T follicular helper cell (primary cell): Measurements from ENCODE around the gene OAS3.
"Not testable (repeated sequence)": the region's sequence is repeated elsewhere in the genome, so short reads cannot be mapped to it uniquely, and the experiment has no call there.

Source experiments
- DNase-seq: peaks from one replicate; pipeline ENCODE4 v3.0.0-alpha.2; 2020; ENCODE audit warnings: low read depth

Gene OAS3

DNA sequence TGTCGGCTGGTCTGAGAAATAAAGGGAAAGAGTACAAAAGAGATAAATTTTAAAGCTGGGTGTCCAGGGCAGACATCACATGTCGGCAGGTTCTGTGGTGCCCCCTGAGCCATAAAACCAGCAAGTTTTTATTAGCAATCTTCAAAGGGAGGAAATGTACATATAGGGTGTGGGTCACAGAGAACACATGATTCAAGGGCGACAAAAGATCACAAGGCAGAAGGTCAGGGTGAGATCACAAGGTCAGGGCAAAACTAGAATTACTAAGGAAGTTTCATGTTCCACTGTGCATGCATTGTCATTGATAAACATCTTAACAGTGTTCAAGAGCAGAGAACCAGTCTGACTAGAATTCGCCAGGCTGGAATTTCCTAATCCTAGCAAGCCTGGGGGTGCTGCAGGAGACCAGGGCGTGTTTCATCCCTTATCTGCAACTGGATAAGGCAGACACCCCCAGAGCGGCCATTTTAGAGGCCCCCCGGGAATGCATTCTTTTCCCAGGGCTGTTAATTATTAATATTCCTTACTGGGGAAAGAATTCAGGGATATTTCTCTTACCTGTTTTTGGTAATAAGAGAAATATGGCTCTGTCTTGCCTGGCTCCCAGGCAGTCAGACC lies 11.7 kb upstream of the OAS3 start:
- not testable (repeated sequence) for DNase-seq

DNA sequence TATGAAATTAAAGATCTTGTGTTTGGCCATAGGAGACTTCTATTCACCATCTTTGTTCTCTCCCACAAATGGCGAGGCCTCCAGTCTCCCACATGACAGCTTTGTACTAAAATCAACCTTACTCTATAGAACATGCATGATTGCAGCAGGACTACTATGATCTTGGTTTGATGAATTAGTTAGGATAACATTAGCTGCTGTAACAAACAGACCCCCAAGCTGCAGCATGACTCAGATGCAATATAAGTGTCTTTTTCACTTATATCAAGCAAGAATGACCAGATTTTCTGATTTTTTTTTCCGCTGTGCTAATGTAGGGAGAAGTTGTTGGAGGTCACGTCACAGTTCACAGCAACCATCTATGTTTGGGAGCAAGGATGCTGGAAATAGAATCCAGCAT lies 10.8 kb upstream of the OAS3 start:
- no peak for DNase-seq

DNA sequence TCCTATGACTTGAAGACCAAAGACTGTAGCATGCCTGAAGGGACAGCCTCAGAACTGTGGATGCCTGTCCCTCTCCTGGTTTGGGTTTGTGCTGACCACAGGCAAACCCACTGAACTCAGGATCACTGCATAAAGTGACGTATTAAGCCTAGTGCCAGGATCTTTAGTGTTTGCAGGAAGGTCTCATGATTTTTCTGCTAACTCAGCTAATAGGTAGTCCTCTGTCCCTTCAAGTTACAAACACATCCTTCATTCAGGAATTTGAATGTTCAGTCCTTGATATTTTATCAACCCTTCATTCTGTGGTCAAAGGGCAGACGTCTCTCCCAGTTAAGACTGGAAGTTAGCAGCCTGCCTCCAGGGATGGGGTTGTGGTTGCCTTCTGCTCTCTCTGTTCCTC lies 10.3 kb upstream of the OAS3 start:
- DNase-seq, result no peak

DNA sequence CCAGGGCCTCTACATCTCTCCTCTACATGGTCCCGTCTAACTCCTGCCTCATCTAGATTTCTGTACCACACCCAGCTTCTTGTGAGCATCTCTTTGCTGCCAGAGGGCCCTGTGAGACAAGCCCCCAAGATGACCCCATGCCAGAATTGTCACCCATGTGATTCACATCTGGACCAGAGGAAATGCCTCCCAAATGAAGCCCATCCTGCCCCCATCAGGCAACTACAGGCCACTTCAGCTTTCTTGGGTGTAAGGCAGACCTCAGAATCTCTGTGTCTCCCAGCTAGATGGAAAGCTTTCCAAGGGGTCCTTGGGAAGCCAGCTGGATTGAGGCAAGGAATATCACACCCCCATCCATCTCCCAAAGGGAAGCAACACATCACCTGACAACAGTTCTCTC lies 9.3 kb upstream of the OAS3 start:
- no peak for DNase-seq

DNA sequence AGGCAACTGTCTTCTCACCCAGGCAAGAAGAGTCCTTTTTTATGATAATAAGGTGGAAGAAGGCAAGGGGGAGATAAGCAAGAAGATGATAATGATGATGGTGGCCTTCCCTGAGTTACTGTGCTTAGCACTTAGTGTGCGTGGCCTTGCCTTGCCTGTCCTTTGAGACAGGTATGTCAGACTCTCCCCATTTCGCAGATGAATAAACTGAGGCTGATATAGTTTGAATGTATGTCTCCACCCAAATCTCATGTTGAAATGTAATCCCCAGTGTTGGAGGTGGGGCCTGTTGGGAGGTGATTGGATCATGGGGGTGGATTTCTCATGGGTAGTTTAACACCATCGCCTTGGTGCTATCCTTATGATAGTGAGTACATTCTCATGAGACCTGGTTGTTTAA lies 8.6 kb upstream of the OAS3 start:
- no peak for DNase-seq

DNA sequence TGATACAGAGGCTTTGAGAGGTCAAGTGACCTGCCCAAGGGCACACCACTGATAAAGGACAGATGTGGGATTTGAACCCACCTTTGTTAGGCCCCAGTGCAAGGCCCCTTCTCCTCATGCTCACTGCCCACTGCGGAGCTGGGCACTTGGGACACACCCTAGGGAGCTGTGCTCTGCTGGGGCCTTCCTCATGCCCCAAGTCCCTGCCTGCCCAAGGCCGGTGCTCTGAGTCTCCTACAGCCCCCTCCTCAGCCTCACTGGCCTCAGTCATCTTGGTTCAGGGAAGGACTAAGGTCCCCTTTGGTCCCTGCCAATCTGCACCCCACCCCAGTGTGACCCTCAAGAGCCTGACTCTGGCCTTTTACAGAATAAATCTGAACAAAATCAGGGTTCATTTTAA lies 7.9 kb upstream of the OAS3 start:
- DNase-seq, result no peak

DNA sequence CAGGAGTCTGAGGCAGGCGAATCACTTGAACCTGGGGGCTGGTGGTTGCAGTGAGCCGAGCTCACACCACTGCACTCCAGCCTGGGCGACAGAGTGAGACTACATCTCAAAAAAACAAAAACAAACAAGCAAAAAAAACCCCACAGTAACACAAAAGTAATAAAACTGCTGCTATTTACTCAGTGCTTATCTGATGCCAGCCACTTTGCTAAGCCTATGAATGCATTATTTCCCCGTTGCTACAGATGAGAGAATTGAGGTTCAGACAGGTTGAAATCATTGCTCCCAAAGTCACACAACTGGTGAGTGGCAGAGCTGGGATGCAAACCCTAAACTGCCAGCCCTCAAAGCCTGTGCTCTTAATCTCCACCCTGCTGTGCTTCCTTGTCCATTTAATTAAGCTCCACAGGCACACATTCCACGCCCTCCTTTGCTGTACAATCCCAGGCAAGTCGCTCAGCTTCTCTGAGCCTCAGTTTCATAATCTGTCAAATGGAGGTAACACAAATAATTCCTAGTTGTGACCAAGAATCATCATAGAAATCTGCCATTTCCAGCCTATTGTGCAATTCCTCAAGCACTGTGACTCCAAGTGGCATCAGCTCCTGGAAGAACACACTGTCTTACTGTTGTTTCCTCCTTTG lies 5.7 kb upstream of the OAS3 start:
- no peak for DNase-seq

DNA sequence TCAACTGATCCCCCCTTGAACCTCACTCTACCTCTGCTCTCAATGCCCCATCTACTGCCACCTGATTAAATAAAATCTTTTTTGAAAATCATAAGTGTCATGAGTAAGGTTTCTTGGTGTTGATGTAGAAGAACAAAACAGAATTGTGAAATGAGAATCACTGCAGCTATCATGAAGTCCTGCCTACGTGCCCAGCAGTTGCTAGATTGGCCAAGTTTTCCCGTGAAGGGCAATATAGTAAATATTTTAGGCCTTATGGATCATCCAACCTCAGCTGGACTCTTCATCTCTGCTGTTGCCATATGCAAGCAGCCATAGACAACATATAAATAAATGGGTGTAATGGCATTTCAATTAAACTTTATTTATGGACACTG lies 5.2 kb upstream of the OAS3 start:
- DNase-seq, result no peak

DNA sequence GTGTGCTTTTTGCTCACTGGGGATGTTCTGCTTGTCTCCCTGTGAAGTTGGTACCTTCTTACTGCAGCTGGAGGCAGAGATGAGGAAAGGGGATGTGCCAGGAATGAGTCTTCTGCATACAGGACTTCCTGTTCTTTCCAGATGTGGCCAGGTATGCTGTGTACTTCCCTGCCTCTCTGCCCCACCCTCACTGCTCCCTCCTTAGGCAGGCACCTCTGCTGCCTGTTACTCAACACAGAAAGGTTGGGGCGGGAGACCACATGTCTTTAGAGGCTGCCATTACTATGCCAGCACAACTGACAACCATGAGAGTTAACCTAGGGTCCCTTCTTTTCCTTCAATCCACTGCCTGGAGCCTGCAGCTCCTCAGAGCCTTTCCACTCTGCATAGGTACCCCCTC lies 2.0 kb upstream of the OAS3 start:
- no peak for DNase-seq

DNA sequence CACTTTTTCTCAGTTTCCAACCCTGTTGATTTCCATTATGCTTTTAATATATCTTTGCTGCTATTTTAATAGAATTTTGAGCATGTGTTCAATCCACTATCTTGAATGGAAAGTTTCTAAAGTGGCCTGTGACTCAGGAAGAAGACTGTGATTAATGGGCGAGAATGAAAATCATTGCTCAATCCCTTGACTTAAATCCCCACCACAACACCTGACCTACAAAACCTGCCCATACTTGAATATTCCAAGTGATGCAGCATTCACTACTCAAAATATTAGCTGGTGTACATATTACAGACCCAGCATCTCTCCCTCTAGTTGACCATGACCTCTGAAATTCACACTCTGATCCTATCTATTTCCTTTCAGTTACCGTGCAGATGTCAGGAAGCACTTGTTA lies 1.3 kb upstream of the OAS3 start:
- DNase-seq, result no peak

DNA sequence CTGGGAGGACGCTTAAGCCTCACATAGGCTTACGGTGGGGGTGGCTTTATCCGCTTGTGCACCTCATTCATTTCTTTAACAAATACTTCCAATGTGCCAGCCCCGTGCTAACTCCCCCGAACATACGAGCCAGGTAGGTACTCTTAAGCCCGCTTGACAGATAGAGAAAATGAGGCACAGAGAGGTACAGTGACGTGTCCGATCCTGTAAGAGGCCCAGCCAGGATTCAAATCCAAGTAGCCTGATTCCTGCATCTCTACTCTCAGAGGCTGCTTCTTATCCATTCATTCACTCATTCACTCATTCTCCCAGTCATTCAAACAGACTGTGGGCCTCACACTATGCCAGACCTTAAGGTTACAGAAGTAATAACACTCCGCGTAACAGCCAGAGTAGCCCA lies 477 bp downstream of the OAS3 start:
- DNase-seq, result no peak

DNA sequence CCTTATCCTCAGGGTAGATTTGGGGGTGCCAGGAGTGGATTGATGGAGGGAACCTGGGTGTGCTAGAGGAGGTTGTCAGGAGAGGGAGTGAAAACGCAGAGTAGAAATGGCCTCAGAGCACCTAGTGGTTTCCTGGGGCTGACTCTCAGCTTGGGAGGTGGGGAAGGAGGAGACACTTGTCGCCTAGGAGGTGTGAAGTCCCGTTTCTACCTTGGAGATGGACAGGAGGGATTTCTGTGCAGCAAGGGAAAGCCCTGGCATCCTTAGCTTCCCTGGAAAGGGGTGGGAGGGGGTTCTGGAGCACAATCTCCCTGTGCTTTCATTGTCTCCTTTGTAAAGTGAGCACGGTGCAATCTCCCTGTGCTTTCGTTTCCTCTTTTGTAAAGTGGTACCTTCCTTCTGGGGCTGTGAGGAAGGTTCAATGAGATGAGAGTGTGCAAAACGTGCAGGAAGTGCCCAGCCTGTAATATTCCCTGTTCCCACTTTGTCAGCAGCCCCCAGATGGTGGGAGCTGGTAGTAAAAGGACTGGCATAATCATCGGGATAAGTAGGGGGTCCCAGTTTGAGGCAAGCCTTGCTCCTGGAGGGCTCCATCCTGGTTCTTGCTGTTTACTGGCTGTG lies 1.6 kb downstream of the OAS3 start:
- no peak for DNase-seq

DNA sequence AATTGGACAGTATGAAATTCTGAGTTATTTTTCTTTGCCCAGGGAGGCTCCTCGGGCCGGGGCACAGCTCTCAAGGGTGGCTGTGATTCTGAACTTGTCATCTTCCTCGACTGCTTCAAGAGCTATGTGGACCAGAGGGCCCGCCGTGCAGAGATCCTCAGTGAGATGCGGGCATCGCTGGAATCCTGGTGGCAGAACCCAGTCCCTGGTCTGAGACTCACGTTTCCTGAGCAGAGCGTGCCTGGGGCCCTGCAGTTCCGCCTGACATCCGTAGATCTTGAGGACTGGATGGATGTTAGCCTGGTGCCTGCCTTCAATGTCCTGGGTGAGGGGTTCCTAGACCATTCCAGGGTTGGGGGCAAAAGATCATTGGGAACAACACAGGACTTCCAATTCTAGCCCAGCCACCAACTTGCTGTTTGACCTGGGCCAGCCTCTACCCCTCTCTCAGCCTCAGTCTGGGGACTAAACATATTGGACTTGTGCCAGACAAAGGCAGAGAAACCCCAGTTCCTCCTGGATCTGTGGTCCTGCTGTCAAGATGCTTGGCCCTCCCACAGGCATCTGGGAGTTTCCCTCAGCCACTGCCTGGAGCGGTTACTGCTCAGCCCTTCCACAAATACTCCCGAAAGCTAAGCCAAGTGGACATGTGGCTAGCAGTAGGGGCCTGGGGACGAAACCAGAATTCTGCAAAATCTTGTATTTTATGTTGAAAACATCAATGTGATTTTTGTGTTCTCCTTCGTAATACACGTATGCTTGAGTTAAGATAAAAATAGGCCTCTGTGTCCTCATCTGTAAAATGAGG lies 3.5 kb downstream of the OAS3 start:
- DNase-seq, result no peak

DNA sequence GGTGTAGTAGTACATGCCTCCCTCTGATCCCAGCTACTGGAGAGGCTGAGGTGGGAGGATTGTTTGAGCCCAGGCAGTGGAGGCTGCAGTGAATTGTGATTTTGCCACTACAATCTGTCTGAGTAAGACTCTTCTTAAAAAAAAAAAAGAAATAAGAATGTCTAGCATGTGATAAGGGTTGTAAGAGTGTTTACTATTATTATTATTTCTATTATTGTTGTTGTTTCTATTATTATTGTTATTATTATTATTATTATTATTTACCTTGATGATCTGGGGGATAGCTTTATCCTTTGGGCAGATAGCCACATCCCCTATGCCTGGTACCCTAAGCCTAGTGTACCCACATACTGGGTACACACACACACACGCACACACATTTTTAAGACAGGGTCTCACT lies 4.3 kb downstream of the OAS3 start:
- DNase-seq, result no peak

DNA sequence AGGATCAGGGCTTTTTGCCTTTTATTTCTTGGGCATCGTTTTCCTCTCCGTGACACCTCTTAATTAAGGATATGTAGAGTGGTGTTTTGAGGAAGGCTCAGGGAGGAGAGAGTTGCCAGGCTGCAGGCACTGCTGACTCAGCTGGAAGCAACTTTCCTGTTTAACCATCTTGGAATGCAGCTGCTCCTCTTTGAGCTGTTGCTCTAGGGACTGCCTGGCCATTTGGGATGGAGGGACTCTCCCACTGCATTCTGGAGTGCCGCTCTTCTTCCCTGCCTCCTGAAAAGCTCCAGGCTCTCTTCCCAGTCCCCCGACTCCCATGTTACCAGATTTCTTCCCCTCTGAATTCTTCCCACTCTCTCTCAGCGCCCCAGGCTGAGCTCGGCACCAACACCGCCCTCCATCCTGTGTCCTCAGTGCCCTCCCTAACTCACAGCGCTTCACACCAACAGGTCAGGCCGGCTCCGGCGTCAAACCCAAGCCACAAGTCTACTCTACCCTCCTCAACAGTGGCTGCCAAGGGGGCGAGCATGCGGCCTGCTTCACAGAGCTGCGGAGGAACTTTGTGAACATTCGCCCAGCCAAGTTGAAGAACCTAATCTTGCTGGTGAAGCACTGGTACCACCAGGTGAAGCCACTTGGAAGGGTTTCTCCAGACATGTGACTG lies 5.9 kb downstream of the OAS3 start:
- no peak for DNase-seq

DNA sequence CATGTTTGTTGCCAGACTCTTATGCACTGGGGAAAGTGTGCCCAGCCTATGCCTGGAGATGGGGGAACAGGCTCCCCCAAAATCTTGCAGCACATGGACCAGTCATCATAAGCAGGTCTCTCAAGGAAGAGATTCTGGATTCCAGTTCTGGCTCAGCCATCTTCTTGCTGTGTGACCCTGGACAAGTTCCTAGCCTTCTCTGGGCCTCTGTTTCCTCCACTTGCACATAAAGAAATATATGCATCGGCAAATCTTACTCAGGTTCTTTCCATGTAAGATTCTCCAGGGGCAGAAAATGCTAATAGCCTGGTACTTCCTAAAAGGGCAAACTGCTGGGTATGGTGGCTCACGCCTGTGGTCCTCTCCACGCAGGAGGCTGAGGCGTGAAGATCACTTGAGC lies 7.2 kb downstream of the OAS3 start:
- DNase-seq, result no peak

DNA sequence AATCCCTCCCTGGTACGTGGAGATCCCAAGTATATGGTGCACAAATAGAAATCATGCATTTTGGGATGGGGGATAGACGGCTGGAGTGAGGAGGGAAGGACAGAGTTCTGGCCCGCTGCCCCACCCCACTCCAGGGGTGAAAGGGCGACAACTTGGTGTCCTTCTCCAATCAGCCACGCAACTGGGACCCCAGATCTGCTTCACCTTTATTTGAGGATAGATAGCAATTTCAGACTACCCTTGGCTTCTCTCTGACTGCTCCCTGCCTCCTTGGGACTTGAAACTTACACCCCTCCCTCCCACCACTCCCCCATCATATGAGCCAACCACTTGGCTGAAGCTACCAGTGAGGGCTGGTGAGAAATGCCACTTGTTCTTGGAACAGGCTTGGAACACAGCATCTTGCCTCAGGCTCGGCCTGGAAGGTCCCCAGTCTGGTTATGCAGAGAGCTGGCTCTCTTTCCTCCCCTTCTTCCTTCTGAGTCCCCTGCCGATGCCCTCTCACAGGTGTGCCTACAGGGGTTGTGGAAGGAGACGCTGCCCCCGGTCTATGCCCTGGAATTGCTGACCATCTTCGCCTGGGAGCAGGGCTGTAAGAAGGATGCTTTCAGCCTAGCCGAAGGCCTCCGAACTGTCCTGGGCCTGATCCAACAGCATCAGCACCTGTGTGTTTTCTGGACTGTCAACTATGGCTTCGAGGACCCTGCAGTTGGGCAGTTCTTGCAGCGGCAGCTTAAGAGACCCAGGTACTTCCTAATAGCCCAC lies 8.1 kb downstream of the OAS3 start:
- no peak for DNase-seq

DNA sequence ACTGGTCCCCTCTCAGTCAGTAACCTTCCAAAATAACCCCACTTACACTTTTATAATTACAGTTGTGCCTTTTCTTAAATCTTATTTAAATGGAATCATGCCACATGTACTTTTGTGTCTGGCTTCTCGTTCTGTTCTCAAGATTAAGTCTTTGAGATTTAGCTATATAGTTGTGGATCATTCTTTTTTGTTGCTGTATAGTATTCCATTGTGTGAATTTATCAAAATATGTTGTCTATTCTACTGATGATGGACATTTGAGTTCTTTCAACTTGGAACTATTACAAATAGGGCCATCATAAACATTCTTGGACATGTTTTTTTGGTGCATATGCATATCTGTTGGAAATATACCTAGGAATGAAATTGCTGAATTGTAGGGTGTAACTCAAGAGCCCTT lies 9.0 kb downstream of the OAS3 start:
- no peak for DNase-seq

DNA sequence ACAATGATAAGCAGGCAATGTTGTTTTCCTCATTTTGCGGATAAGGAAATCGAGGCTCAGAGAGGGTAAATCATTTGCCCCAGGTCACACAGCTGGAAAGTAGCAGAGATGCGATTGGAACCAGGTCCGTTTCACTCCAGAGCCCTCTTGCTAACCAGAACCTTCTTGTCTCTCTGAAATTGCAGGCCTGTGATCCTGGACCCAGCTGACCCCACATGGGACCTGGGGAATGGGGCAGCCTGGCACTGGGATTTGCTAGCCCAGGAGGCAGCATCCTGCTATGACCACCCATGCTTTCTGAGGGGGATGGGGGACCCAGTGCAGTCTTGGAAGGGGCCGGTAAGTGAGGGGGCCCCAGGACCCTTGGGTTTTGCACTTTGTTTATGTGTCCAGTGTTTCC lies 9.5 kb downstream of the OAS3 start:
- no peak for DNase-seq

DNA sequence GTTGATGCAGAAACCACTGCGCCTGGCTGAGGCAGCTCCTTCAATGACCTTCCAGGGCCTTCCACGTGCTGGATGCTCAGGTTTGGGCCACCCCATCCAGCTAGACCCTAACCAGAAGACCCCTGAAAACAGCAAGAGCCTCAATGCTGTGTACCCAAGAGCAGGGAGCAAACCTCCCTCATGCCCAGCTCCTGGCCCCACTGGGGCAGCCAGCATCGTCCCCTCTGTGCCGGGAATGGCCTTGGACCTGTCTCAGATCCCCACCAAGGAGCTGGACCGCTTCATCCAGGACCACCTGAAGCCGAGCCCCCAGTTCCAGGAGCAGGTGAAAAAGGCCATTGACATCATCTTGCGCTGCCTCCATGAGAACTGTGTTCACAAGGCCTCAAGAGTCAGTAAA lies 10.5 kb downstream of the OAS3 start:
- no peak for DNase-seq

DNA sequence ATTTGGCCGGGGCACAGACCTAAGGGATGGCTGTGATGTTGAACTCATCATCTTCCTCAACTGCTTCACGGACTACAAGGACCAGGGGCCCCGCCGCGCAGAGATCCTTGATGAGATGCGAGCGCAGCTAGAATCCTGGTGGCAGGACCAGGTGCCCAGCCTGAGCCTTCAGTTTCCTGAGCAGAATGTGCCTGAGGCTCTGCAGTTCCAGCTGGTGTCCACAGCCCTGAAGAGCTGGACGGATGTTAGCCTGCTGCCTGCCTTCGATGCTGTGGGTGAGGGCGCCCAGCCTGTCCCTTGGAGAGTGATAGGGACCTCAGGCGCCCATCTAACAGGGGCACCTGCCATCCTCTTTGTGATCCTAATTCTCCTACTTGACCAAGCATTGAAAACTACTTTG lies 12.4 kb downstream of the OAS3 start:
- DNase-seq, result no peak

DNA sequence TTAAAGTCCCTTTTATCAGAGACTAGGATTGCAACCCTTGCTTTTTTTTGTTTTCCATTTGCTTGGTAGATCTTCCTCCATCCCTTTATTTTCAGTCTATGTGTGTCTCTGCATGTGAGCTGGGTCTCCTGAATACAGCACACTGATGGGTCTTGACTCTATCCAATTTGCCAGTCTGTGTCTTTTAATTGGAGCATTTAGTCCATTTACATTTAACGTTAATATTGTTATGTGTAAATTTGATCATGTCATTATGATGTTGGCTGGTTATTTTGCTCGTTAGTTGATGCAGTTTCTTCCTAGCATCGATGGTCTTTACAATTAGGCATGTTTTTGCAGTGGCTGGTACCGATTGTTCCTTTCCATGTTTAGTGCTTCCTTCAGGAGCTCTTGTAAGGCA lies 18.9 kb downstream of the OAS3 start:
- DNase-seq, result not testable (repeated sequence)
